HuH-7.5 (cell line): ENCODE data around the gene JAZF1.

Experiments used
- DNase-seq: peaks from one replicate; pipeline ENCODE4 v3.0.0; 2011; ENCODE audit warnings: low spot score

The JAZF1 gene

DNA sequence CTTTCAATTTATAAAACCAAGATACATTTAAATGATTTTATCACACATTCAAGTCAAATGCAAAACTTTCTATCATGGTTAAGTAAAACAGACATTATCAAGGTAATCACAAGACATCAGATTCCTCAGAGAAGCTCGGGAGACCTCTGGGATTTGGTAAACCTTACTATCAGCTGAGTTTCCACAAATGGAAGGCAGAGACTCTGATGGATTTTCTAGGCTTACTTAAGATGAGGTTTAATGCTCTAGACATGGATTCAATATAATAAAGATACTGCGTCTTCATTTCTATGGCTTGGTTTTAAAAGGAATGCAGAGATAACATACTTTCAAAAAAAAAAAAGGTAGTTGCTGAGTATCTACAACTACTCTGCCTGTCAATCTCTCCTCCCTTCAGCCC is 171.7 kb downstream of the JAZF1 start:
- DNase-seq: no peak

- DNase-seq: no peak
Measured at GRCh38 chr7:28008171-28008570, 172.4 kb downstream of the JAZF1 start.

DNA sequence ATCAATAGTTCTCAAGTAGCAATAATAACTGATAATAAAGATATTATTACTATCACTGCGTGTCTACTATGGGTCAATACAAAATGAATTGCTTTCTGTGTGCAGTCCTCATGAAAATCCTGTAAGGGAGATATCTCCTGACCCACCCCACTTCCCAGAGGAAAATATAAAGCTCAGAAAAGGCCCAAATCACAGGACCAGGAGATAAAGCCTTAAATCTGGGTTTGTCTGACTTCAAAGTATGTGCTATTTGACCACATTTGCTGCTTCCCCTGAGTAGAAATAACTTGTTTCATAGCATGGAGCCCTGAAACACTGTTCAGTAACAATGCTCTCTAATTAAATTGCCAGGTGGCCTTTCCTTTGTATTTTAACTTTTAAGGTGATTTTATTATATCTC is 174.1 kb downstream of the JAZF1 start:
- no peak for DNase-seq

GRCh38 chr7:28005847-28006231 is 174.8 kb downstream of the JAZF1 start:
- DNase-seq: no peak

GRCh38 chr7:28005075-28005846 is 175.3 kb downstream of the JAZF1 start:
- no peak for DNase-seq

- no peak for DNase-seq
Measured at GRCh38 chr7:28003408-28003807, 177.2 kb downstream of the JAZF1 start.

DNA sequence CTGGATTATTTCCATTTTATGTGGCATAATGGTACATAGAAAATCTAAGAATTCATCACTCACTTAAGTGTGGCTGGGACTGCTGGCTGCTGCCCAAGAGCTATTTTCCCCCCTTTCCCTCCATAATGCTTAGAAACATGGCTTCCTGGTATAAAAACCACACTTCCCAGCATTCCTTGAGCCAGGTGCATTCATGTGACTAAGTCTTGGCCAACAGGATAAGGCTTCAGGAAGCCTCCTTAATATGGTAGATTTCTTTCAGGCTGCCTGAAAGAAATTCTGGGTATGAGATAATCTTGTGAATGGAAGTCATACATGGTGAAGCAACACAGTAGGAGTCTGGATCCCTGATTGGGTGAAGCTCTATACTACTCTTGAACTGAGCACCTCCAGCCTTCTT is 178.0 kb downstream of the JAZF1 start:
- DNase-seq: no peak

DNA sequence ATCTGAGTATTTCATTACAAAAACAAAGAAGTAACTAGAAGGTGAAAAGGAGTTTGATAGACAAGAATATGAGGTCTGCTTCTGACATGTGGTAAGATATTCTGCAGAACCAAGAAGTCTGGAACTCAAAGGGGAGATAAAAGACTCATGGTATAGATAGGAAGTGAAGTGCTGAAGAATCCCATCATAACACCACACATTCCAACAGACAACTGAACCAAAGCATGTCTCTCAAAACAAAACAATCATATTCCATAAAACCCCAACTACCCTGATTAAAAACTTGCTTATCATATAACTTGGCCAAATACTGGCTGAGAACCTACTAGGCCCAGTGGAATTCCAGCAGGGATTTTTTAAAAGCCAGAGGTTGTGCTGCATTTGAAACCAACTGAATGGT is 178.7 kb downstream of the JAZF1 start:
- DNase-seq: no peak

DNA sequence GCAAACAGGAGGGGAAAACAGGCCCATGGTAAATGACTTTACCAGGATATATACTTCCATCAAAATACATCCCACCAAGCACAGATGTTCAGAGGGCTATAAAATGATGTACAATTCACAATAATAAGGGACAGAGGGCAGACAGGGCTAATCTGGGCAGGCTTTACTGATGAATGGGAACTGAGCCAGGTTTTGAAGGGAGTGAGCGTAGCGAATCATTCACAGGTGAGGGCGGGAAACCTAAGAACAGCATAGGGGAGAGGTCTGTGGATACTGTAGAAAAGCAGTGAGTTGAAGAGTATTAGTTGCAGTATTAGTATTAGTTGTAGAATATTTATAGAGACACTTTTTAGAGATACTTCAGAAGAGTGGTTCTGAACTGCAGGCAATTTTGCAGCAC is 180.8 kb downstream of the JAZF1 start:
- no peak for DNase-seq

DNA sequence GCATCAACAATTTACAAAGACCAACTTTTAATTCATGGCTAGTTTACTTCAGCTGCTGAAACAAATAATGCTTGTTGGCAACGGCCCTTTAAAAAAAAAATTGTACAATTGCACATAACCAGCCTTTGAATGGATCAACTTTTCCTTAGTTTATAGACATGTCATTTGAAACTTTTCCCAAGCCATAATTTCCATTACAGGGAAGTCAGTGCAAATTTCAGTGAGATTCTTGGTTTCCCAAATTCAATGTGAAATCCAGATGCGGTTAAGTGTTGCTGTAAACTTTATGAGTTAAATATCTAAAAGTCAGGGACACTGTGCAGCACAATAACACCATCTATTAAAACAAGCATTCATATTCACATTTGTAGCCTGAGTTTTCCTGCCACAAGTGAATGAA is 182.2 kb downstream of the JAZF1 start:
- no peak for DNase-seq

DNA sequence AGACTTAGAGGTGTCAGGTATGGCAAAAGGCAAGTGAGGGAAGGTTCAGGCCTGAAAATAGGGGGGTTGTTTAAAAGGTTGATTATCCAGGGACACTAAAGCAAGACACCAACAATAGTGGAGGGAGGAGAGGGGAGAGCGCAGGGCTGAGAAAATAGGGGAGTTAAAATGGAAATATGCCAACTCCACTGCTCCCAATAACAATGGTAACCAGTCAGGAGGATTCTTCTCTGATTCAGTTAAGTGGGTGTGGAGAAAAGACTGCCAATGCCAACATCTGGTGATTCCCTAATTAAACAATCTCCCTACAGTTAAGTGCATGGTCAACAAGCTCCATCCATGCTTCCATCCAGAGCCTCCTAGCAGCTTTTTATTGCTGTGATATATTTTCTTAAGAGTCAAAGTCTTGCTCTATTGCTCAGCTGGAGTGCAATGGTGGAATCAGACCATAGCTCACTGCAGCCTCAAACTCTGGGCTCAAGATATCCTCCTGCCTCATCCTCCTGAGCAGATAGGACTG is 183.3 kb downstream of the JAZF1 start:
- no peak for DNase-seq

DNA sequence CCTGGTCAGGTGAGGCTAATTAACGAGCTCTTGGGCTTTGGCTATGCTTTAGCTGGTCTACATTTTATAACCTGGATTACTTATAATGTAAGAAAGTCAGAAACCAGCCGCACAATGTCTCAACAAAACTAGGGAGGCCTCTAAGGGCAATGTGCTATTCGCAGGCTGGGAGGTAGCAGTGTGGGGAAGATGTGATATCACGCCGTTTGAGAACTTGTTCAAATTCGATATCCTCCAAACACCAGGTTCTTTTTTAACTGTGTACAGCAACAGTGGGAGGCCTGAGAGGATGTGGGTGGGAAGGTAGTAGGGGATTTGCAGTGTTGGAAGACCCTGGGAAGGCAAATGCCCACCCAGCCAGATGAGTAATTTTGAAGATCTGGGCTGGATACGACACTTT is 184.5 kb downstream of the JAZF1 start:
- no peak for DNase-seq

- no peak for DNase-seq
Measured at GRCh38 chr7:27995228-27995627, 185.4 kb downstream of the JAZF1 start.

- no peak for DNase-seq
Measured at GRCh38 chr7:27994639-27995038, 186.0 kb downstream of the JAZF1 start.

- no peak for DNase-seq
Measured at GRCh38 chr7:27992755-27993493, 187.7 kb downstream of the JAZF1 start.

DNA sequence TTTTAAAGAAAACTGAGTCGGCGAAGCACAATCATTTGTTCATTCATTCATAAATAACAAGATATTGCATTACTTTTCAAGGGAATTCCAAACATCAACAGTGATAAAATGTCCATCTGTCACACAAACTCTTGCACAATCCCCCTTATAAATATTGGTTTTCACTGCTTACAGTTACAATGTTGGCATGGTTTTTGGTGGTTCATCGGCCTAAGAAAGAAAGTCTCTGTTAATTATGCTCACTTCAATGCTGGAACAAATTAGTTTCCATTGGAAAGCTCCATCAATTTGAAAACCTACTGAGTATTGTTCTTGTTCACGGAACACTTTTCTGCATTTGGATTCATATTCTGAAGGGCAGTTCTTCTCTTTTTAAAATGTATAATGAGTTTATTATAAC is 188.5 kb downstream of the JAZF1 start:
- DNase-seq: no peak

DNA sequence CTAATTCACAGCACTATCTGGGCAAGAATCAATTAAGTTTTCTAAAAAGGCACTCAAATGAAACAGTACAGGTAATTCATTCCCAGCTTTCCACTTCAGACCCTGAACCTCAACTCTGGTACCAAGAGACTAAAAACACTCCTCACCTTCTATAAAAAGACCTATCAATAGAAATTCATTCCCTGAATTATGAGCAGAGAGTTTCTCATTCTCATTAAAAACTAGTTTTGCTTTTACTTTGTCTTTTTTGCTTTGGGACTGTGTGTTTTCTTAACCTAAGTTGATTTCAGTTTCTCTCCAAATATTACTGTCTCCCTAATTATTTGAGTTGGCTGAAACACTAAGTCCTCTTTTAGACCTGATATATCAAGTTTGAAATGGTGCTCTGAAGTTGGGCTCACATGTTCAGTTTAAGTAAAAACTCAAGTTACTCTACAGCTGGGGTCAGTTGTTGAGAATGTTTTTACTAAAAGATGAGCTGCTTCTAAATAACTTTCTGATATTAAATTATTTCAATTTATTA is 189.5 kb downstream of the JAZF1 start:
- no peak for DNase-seq

GRCh38 chr7:27976531-27976930 is 204.1 kb downstream of the JAZF1 start:
- no peak for DNase-seq

DNA sequence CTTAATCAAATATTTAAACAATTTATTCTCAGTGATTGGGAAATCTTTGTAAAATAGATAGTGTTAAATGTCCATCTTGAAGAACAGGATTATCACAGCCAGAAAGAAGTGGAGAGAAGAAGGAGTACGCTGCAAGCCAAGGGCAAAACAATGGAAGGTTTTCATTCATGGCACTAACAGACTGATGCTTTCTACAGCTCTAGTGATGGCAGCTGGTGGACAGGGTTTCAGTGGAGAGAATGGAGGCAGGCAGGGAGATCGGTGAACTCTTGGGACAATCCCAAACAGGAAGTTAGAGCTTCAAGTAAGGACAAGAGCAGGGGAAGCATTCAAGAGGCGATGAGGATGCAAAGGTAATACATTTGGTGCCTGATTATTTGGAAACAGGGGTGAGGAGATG is 207.0 kb downstream of the JAZF1 start:
- no peak for DNase-seq

DNA sequence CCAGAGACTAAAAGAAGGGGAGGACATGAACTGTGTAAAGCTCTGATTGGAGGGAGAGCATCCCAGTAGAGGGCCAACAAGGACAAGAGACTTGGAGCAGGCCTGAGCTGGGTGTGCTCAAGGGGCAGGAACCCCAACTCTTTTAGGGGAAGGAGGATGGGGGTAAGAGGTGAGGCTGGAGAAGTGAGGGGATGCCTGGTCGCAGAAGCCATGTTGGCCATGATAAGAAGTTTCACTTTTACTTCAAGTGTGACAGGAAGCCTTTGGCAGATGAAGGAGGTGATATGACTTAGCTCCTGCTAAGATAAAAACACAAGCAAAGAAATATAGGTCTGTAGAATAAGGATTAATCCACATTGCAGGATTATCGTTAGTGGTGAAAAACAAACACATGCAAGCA is 208.3 kb downstream of the JAZF1 start:
- no peak for DNase-seq

DNA sequence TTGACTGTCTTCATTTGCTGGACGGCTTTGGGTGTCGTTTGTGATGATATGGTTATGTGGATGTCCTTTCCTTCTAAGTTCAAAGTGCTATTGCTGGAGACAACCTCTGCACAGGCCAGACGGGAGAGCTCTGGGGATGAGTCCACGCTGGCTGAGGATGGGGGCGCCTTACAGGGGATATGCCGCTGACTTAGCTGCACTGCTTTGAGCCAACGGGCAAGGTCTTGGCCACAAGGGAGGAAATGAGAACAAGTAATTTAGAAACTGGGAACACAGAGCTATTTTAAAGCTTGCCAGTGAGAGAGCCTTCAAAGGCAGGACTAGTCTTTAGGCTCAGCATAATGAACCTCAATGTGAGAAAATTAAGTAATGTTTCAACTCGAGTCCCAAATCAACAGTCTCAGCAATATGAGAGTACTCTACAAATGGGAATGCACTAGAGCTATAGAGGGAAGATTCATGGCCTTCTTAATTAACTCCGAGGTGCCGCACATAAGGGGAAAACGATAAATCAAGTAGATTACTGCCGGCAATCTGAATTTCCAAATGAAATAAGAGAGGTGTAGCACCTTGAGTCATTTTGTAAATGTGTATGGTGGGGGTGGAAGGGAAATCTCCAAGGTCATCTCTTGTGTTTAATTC is 209.3 kb downstream of the JAZF1 start:
- DNase-seq: no peak

- no peak for DNase-seq
Measured at GRCh38 chr7:27970350-27970749, 210.2 kb downstream of the JAZF1 start.

DNA sequence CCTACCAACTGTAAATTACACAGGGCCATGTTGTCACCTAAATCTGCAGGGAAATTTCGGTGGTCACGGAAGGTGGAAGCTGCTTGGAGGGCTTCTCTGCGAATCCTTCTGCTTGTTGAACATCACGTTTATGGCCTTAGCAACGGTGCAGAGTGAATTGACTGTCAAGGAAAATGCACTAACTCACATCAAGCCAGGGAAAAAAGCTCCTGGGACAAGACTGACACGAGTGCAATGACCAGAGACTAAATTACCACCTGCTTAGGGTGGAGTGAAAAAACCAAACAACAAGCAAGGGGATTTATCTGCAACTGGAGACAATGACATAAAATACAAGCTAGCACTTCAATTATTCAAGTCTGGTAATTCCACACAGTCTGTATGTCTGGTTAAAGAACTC is 211.2 kb downstream of the JAZF1 start:
- DNase-seq: no peak
